GM12874 (cell line): Measurements from ENCODE around the gene MYO9B.

ENCODE experiments used
- TF ChIP-seq, protein P1 (sequence below): IDR thresholded peaks from 2 replicates; pipeline ENCODE4 v1.5.1; 2011; ENCODE audit warnings: low read depth, mild to moderate bottlenecking, control low read depth, low read length, moderate library complexity; ENCODE audit not compliant: insufficient read depth

The MYO9B gene

GRCh38 chr19:17035842-17036424 lies 39.6 kb upstream of the MYO9B start:
- TF ChIP-seq, protein P1, sequence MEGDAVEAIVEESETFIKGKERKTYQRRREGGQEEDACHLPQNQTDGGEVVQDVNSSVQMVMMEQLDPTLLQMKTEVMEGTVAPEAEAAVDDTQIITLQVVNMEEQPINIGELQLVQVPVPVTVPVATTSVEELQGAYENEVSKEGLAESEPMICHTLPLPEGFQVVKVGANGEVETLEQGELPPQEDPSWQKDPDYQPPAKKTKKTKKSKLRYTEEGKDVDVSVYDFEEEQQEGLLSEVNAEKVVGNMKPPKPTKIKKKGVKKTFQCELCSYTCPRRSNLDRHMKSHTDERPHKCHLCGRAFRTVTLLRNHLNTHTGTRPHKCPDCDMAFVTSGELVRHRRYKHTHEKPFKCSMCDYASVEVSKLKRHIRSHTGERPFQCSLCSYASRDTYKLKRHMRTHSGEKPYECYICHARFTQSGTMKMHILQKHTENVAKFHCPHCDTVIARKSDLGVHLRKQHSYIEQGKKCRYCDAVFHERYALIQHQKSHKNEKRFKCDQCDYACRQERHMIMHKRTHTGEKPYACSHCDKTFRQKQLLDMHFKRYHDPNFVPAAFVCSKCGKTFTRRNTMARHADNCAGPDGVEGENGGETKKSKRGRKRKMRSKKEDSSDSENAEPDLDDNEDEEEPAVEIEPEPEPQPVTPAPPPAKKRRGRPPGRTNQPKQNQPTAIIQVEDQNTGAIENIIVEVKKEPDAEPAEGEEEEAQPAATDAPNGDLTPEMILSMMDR: no peak

DNA sequence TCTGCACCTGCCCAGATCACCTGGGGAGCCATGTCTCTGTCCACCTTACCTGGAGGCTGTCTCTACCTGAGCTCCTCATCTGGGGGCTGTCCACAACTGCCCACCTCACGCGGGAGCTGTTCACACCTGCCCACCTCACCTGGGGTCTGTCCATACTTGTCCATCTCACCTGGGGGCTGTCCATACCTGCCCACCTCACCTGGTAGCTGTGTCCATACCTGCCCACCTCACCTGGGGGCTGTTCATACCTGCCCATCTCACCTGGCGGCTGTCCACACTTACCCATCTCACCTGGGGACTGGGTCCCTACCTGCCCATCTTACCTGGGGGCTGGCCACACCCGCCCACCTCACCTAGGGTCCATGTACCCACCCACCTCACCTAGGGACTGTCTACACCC lies 38.9 kb upstream of the MYO9B start:
- TF ChIP-seq, protein P1: no peak

GRCh38 chr19:17037184-17037583 lies 38.4 kb upstream of the MYO9B start:
- TF ChIP-seq, protein P1: no peak

DNA sequence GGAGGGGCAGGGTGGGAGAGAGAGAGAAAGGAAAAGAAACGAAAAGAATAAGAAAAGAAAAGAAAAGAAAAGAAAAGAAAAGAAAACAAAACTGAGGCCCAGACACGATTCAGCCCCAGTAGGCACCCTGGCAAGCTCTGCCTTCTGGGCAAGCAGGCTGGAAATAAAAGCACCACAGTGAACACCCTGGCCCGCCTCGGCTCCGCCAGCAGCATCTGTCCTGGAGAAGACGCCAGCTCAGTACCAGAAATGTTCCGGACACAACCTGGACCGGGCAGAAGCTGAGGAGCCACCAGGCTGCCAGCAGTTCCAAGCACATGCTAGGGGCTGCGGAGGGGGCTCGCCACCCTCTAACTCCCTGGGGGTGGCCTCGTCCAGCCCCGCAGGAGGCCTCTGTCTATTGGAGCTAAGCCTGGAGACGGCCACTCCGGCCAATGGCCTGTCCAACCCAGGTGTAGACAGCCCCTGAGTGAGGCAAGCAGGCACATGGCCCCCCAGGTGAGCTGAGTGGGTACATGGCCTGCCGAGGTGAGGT lies 37.5 kb upstream of the MYO9B start:
- TF ChIP-seq, protein P1: no peak

- TF ChIP-seq, protein P1: no peak
These were observed 33.6 kb upstream of the MYO9B start for GRCh38 chr19:17041976-17042375.

- TF ChIP-seq, protein P1: no peak
These were observed 31.8 kb upstream of the MYO9B start for GRCh38 chr19:17043744-17044143.

- TF ChIP-seq, protein P1: no peak
These were observed 29.6 kb upstream of the MYO9B start for GRCh38 chr19:17045907-17046502.
